ENCODE results near the gene CHRND. TPM values are rescaled to one million over a fixed set of nuclear protein-coding genes. Genes with fewer than 3 reads are reported as not detected.

Gene CHRND
- total and polyA plus RNA-seq, 2 experiments from 2014 or later, result 0.10 to 0.11 TPM

DNA sequence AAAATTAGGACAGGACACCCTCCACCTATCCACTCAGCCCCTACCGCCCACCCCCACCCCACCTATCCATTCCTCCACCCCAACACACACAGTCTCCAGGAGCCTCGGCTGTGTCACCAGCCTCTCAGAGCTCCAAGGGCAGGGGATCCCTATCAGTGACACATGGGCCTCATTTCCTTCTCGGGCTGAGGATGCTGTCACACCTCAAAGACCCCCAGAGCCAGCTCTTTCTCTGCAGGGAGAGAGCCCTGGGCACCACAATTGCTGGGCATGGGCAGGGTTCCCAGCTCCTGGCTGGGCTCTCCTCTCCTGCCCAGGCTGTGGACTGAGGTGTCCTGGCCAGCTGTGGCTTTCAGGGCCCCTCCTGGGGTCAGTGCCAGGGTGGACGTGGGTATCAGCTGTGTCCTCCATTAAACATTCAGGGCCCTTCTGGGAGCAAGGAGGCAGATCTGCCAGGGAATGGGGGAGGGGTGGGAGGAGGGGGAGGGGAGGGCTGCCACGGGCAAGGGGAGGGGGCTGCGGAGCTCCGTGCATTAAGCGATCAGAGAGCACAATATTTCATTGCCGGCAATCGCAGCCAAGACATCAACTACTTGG, 24.1 kb upstream of the CHRND start (continued):
- TF ChIP-seq, protein P1, sequence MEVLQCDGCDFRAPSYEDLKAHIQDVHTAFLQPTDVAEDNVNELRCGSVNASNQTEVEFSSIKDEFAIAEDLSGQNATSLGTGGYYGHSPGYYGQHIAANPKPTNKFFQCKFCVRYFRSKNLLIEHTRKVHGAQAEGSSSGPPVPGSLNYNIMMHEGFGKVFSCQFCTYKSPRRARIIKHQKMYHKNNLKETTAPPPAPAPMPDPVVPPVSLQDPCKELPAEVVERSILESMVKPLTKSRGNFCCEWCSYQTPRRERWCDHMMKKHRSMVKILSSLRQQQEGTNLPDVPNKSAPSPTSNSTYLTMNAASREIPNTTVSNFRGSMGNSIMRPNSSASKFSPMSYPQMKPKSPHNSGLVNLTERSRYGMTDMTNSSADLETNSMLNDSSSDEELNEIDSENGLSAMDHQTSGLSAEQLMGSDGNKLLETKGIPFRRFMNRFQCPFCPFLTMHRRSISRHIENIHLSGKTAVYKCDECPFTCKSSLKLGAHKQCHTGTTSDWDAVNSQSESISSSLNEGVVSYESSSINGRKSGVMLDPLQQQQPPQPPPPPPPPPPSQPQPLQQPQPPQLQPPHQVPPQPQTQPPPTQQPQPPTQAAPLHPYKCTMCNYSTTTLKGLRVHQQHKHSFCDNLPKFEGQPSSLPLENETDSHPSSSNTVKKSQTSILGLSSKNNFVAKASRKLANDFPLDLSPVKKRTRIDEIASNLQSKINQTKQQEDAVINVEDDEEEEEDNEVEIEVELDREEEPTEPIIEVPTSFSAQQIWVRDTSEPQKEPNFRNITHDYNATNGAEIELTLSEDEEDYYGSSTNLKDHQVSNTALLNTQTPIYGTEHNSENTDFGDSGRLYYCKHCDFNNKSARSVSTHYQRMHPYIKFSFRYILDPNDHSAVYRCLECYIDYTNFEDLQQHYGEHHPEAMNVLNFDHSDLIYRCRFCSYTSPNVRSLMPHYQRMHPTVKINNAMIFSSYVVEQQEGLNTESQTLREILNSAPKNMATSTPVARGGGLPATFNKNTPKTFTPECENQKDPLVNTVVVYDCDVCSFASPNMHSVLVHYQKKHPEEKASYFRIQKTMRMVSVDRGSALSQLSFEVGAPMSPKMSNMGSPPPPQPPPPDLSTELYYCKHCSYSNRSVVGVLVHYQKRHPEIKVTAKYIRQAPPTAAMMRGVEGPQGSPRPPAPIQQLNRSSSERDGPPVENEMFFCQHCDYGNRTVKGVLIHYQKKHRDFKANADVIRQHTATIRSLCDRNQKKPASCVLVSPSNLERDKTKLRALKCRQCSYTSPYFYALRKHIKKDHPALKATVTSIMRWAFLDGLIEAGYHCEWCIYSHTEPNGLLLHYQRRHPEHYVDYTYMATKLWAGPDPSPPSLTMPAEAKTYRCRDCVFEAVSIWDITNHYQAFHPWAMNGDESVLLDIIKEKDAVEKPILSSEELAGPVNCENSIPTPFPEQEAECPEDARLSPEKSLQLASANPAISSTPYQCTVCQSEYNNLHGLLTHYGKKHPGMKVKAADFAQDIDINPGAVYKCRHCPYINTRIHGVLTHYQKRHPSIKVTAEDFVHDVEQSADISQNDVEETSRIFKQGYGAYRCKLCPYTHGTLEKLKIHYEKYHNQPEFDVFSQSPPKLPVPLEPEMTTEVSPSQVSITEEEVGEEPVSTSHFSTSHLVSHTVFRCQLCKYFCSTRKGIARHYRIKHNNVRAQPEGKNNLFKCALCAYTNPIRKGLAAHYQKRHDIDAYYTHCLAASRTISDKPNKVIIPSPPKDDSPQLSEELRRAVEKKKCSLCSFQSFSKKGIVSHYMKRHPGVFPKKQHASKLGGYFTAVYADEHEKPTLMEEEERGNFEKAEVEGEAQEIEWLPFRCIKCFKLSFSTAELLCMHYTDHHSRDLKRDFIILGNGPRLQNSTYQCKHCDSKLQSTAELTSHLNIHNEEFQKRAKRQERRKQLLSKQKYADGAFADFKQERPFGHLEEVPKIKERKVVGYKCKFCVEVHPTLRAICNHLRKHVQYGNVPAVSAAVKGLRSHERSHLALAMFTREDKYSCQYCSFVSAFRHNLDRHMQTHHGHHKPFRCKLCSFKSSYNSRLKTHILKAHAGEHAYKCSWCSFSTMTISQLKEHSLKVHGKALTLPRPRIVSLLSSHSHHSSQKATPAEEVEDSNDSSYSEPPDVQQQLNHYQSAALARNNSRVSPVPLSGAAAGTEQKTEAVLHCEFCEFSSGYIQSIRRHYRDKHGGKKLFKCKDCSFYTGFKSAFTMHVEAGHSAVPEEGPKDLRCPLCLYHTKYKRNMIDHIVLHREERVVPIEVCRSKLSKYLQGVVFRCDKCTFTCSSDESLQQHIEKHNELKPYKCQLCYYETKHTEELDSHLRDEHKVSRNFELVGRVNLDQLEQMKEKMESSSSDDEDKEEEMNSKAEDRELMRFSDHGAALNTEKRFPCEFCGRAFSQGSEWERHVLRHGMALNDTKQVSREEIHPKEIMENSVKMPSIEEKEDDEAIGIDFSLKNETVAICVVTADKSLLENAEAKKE (CRISPR knock-in tag; IDR thresholded peaks at IDR 0.05), result no peak
- TF ChIP-seq, protein P2, sequence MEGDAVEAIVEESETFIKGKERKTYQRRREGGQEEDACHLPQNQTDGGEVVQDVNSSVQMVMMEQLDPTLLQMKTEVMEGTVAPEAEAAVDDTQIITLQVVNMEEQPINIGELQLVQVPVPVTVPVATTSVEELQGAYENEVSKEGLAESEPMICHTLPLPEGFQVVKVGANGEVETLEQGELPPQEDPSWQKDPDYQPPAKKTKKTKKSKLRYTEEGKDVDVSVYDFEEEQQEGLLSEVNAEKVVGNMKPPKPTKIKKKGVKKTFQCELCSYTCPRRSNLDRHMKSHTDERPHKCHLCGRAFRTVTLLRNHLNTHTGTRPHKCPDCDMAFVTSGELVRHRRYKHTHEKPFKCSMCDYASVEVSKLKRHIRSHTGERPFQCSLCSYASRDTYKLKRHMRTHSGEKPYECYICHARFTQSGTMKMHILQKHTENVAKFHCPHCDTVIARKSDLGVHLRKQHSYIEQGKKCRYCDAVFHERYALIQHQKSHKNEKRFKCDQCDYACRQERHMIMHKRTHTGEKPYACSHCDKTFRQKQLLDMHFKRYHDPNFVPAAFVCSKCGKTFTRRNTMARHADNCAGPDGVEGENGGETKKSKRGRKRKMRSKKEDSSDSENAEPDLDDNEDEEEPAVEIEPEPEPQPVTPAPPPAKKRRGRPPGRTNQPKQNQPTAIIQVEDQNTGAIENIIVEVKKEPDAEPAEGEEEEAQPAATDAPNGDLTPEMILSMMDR (conservative IDR thresholded peaks at IDR 0.05; ENCODE audit: low read depth in 2 of 2), result no peak
- TF ChIP-seq EZH2 (IDR thresholded peaks at IDR 0.05; ENCODE audit: low read depth, unreplicated experiment) (no peak), CREB1 (CRISPR knock-in tag; IDR thresholded peaks at IDR 0.05; ENCODE audit: low read depth) (no peak), STAT1 (IDR thresholded peaks at IDR 0.05; ENCODE audit: unreplicated experiment) (no peak), ZNF331 (CRISPR knock-in tag; IDR thresholded peaks at IDR 0.05; ENCODE audit: low read depth) (no peak), JUNB (IDR thresholded peaks at IDR 0.05; ENCODE audit: unreplicated experiment) (no peak), NANOG (IDR thresholded peaks at IDR 0.05; ENCODE audit: borderline replicate concordance) (no peak), EZH2phosphoT487 (IDR thresholded peaks at IDR 0.05; ENCODE audit: unreplicated experiment) (no peak)
- TF ChIP-seq, protein P3, sequence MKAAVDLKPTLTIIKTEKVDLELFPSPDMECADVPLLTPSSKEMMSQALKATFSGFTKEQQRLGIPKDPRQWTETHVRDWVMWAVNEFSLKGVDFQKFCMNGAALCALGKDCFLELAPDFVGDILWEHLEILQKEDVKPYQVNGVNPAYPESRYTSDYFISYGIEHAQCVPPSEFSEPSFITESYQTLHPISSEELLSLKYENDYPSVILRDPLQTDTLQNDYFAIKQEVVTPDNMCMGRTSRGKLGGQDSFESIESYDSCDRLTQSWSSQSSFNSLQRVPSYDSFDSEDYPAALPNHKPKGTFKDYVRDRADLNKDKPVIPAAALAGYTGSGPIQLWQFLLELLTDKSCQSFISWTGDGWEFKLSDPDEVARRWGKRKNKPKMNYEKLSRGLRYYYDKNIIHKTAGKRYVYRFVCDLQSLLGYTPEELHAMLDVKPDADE (IDR thresholded peaks at IDR 0.05), result no peak
- TF ChIP-seq, protein P4, sequence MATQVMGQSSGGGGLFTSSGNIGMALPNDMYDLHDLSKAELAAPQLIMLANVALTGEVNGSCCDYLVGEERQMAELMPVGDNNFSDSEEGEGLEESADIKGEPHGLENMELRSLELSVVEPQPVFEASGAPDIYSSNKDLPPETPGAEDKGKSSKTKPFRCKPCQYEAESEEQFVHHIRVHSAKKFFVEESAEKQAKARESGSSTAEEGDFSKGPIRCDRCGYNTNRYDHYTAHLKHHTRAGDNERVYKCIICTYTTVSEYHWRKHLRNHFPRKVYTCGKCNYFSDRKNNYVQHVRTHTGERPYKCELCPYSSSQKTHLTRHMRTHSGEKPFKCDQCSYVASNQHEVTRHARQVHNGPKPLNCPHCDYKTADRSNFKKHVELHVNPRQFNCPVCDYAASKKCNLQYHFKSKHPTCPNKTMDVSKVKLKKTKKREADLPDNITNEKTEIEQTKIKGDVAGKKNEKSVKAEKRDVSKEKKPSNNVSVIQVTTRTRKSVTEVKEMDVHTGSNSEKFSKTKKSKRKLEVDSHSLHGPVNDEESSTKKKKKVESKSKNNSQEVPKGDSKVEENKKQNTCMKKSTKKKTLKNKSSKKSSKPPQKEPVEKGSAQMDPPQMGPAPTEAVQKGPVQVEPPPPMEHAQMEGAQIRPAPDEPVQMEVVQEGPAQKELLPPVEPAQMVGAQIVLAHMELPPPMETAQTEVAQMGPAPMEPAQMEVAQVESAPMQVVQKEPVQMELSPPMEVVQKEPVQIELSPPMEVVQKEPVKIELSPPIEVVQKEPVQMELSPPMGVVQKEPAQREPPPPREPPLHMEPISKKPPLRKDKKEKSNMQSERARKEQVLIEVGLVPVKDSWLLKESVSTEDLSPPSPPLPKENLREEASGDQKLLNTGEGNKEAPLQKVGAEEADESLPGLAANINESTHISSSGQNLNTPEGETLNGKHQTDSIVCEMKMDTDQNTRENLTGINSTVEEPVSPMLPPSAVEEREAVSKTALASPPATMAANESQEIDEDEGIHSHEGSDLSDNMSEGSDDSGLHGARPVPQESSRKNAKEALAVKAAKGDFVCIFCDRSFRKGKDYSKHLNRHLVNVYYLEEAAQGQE (IDR thresholded peaks at IDR 0.05; ENCODE audit: unreplicated experiment), result no peak

Measured in GM23338 (cell line).